HG03469 (cell line): ENCODE data around the gene NOP53.
"Not testable (repeated sequence)": the region's sequence is repeated elsewhere in the genome, so short reads cannot be mapped to it uniquely, and the experiment has no call there.

Source experiments
- ATAC-seq: cut with Tn5 transposase; IDR thresholded peaks from one replicate; pipeline ENCODE4 v1.9.1; 2021; ENCODE audit warnings: mild to moderate bottlenecking, moderate library complexity, moderate number of reproducible peaks; ENCODE audit not compliant: unreplicated experiment

NOP53 gene

DNA sequence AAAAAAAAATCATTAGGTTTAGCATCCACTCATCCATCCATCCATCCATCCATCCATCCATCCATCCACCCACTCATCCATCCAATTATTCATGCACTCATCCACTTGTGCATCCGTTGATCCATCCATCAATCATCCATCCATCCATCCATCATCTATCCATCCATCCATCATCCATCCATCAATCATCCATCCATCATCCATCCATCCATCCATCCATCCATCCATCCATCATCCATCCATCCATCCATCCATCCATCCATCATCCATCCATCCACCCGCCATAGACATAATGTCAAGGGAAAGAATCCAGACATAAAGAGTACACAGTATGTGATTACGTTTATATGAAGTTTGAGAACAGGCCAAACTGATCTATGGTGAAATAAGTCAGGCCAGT lies 24.2 kb downstream of the NOP53 start:
- ATAC-seq: no peak

DNA sequence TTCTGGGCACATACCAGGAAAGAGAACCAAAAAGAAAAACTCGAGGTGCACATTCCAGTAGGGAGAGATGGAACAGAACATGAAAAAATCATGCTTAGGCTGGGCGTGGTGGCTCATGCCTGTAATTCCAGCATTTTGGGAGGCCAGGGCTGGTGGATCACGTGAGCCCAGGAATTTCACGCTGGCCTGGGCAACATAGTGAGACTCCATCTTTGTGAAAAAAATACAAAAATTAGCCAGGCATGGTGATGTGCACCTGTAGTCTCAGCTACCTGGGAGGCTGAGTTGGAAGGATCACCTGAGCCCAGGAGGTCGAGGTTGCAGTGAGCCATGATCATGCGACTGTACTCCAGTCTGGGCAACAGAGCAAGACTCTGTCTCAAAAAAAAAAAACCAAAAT lies 25.9 kb downstream of the NOP53 start:
- ATAC-seq: not testable (repeated sequence)

- ATAC-seq: no peak
These were observed 31.2 kb downstream of the NOP53 start for GRCh38 chr19:47776568-47776967.

DNA sequence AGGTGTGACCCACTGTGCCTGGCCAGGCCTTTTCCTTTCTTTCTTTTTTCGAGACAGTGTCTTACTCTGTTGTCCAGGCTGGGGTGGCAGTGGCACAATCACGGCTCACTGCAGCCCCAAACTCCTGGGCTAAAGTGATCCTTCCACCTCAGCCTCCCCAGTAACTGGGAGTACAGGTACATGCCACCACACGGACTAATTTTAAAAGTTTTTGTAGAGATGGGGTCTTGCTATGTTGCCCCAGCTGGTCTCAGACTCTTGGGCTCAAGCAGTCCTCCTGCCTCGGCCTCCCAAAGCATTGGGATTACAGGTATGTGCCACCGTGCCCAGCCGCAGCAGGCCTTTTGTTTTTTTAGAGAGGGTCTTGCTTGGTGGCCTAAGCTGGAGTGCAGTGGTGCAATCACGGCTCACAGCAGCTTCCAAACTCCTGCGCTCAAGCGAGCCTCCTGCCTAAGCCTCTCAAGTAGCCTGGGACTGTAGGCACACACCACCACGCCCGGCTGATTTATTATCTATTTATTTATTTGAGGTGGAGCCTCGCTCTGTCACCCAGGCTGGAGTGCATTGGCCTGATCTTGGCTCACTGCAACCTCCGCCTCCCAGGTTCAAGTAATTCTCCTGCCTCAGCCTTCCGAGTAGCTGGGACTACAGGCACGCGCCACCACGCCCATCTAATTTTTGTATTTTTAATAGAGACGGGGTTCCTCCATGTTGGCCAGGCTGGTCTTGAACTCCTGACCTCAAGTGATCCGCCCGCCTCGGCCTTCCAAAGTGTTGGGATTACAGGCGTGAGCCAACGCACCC lies 32.1 kb downstream of the NOP53 start:
- not testable (repeated sequence) for ATAC-seq

GRCh38 chr19:47778049-47778953 lies 33.0 kb downstream of the NOP53 start, which contains the start of gene SELENOW:
TSS of gene SELENOW (plus strand) at chr19:47778703. CDS start at chr19:47778786, 83 bp downstream.
- ATAC-seq: peak; percentile 64

DNA sequence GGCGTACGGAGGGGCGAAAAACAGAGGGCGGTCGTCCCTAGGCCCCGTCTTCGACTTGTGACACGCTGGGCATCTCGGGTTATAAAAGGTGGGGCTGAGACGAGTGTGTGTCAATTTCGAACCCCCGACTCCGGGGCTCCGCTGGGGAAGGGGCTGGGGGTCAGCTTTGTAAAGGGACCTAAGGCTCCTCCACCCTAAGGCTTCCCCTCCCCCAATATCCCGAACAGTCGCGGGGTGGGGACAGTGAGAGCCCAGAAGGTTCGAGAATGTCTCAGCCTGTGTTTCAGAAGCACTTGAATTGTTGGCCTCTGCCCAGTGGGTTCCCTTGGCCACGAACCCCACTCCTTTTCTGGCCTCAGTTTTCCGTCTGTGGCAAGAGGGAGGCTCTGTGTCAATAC lies 33.6 kb downstream of the NOP53 start:
- no peak for ATAC-seq

DNA sequence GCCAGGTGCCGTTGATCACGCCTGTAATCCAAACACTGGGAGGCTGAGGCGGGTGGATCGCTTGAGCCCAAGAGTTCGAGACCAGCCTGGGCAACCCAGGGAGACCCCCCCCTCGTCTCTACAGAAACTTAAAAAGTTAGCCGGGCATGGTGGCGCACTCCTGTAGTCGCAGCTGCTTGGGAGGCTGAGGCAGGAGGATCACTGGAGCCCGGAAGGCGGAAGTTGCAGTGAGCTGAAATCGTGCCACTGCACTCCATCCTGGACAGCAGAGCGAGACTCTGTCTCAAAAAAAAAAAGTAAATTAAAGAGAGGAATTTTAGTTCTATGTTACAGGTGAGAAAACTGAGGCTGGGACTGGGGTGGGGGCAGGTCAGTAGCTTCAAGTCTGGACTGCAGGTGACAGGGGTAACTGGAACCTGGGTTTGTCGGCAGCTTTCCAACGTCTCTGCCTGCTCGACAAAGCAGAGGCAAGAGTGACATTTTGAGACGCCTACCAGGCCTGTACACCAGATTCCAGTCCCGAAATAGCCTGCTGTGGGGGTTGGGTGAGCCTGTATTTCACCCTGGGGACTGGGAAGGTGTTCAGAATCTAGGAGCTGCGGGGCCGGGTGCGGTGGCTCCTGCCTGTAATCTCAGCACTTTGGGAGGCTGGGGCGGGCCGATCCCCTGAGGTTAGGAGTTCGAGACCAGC lies 34.3 kb downstream of the NOP53 start:
- no peak for ATAC-seq

- no peak for ATAC-seq
These were observed 34.8 kb downstream of the NOP53 start for GRCh38 chr19:47780215-47780551.

DNA sequence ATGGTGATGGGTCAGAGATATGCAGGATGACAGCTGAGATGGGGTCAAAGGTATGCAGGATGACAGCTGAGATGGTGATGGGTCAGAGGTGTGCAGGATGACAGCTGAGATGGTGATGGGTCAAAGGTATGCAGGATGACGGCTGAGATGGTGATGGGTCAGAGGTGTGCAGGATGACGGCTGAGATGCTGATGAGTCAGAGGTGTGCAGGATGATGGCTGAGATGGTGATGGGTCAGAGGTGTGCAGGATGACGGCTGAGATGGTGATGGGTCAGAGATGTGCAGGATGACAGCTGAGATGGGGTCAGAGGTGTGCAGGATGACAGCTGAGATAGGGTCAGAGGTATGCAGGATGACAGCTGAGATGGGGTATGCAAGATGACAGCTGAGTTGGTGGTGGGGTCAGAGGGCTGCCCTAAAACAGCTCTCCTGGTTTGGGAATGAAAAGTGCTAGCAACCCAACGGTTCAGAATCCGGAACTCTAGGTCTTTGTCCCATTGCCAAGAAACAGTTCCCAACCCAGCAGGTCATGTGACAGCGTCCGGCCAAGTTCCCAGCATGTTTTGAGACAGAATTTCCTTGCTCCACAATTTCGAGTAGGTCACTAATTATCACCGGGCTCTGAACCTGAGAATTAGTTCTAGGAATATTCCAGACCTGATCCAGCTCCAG lies 36.4 kb downstream of the NOP53 start:
- ATAC-seq: no peak

- ATAC-seq: no peak
These were observed 41.2 kb downstream of the NOP53 start for GRCh38 chr19:47786566-47786965.

DNA sequence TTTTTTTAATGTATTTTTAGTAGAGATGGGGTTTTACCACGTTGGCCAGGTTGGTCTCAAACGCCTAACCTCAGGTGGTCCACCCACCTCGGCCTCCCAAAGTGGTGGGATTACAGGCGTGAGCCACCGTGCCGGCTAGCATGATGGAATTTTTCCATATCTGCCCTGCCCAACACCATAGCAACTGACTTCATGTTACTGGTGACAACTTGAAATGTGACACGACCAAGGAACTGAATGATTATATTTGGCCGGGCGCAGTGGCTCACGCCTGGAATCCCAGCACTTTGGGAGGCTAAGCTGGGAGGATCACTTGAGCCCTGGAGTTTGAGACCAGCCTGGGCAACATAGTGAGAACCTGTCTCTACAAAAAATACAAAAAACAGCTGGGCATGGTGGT lies 42.0 kb downstream of the NOP53 start:
- ATAC-seq: not testable (repeated sequence)

DNA sequence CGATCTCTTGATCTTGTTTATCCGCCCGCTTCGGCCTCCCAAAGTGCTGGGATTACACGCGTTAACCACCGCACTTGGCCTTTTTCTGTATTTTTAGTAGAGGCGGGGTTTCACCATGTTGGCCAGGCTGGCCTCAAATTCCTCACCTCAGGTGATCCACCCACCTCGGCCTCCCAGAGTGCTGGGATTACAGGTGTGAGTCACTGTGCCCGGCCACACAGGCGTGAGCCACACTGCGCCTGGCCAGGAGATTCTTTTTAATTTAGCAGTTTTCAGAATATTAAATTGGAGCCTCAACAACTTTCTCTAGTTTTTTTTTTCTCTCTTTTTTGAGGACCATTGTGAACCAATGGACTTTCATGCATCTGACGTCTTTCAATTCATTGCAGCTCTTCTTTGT lies 44.5 kb downstream of the NOP53 start:
- not testable (repeated sequence) for ATAC-seq

- no peak for ATAC-seq
These were observed 45.1 kb downstream of the NOP53 start for GRCh38 chr19:47790398-47790814.

DNA sequence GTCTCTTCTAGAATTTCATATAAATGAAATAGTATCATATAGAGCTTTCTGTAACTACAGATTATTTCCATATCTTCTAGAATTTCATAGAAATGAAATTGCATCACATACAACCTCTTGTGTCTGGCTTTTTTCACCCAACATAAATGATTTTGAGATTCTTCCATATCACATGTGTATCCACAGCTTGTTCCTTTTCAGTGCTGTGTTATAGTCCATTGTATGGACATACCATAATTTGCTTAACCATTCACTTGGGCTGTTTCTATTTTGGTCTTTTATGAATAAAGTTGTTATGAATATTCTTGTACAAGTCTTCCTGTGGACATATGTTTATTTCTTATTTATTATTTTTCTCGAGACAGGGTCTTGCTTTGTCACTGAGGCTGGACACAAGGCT lies 47.3 kb downstream of the NOP53 start:
- ATAC-seq: no peak

GRCh38 chr19:47794526-47794925 lies 49.2 kb downstream of the NOP53 start:
- ATAC-seq: no peak

- ATAC-seq: no peak
These were observed 51.4 kb downstream of the NOP53 start for GRCh38 chr19:47796785-47797184.

- ATAC-seq: no peak
These were observed 52.9 kb downstream of the NOP53 start for GRCh38 chr19:47797996-47798903.

- ATAC-seq: no peak
These were observed 53.5 kb downstream of the NOP53 start for GRCh38 chr19:47798904-47799266.

DNA sequence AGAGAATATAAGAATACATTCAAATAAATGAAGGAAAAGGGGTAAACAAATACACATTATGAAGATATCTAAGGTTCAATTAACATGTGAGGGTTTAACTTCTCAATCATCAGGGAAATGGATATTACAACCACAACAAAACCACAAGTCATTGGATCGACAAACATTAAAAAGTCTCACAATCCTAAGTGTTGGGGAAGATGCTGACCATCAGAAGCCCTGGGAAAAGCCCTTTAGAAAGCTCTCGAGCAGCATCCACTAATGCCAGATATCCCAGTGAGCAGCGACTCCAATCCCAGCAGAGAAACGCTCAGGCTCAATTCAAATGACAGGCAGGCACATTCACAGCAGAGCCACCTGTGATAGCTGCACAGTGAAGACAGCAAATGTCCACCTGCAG lies 55.9 kb downstream of the NOP53 start:
- ATAC-seq: no peak

DNA sequence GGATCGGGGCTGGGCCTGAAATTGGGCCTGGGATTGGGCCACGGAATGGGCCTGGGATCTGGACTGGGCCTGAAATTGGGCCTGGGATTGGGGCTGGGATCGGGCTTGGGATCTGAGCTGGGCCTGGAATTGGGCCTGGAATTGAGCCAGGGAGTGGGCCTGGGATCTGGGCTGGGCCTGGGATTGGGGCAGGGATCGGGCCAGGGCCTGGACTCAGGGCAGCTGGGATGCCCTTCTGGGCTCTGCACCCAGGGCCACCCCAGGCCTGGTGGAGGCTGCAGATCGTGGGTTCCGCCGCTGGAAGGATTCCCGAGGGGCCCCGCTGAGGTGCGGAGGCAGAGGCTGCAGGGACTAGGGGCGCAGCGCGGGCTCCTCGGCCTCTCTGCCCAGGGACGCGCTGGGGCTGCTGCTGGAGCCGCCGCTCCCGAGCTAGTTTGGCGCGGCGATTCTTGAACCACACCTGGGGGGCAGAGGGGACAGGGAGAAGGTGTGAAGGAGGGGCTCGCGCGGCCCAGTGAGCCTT lies 57.2 kb downstream of the NOP53 start:
- no peak for ATAC-seq
